DND-41 (cell line): ENCODE results near the gene RBM10.

Experiments used
- CTCF ChIP-seq: IDR thresholded peaks from 2 replicates; pipeline ENCODE4 v1.5.1; 2012; ENCODE audit warnings: borderline replicate concordance, low read length, moderate library complexity, mild to moderate bottlenecking; ENCODE audit not compliant: poor library complexity, severe bottlenecking; ENCODE audit errors: extremely low read depth
- EZH2 ChIP-seq: IDR thresholded peaks from 3 replicates; pipeline ENCODE4 v1.6.1; 2012; ENCODE audit warnings: borderline replicate concordance, low read depth, mild to moderate bottlenecking, moderate library complexity, low read length, inconsistent platforms; ENCODE audit not compliant: severe bottlenecking

DNA sequence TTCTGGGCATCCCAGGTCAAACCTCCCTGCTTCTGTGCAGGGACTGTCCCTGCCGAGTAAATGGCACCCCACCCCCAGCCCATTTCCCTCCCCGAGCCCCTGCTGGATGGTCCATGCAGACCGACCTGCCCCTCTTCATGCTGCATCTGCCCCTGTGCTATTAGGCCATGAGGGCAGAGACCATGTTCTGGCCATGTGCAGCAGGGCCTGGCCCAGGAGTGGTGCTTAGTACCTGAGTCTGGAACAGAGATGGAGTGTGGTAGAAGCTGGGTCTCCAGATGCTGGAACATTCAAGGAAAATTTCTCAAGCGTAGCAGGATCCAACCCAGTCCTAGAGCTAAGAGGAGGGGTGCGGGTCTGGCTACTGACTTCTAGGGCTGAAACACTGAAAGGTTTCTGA, 33.3 kb downstream of the RBM10 start:
- no peak for TF ChIP-seq CTCF
- no peak for TF ChIP-seq EZH2
